C4-2B (cell line): ENCODE results near the gene PDGFC.

ENCODE experiments used
- CTCF ChIP-seq: fragments of 450-650 bp; conservative IDR thresholded peaks from 2 replicates; pipeline ENCODE4 v1.5.1; 2017; ENCODE audit warnings: mild to moderate bottlenecking
- ZFX ChIP-seq: fragments of 450-650 bp; IDR thresholded peaks from 2 replicates; pipeline ENCODE4 v1.6.1; 2017

GRCh38 chr4:156764145-156764544, 207.5 kb downstream of the PDGFC start:
- TF ChIP-seq CTCF = no peak
- no peak for TF ChIP-seq ZFX
